Suppressor macrophage treated with lipopolysaccharide for 1 hour (primary cell): Measurements from ENCODE around the gene FZD2.
A peak's percentile ranks its signal among the peaks of the same experiment; 100 is the strongest.
"Not testable (repeated sequence)": the region's sequence is repeated elsewhere in the genome, so short reads cannot be mapped to it uniquely, and the experiment has no call there.

Source experiments
- DNase-seq, 3 donors: peaks; one replicate each; pipeline ENCODE4 v3.0.0-alpha.2; 2020 to 2022

FZD2 gene

DNA sequence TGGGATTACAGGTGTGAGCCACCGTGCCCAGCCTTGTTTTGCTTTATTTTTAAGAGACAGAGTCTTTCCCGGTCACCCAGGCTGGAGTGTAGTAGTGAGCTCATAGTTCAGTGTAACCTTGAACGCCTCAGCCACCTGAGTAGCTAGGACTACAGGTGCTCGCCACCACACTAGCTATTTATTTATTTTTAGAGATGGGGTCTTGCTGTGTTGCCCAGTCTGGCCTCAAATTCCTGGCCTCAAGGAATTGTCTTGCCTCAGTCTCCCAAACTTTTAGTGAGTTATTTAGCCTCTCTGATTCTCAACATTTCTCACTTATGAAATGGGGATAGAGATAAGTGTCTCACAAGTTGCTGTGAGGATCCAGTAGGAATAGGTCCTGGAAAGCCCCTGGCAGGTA, 21.7 kb downstream of the FZD2 start:
- no peak for DNase-seq

GRCh38 chr17:44581868-44582267, 24.6 kb downstream of the FZD2 start:
- peak in 1 of 3 donors; percentile 31 for DNase-seq

- no peak for DNase-seq
These were observed 27.2 kb downstream of the FZD2 start for GRCh38 chr17:44584443-44584842.

DNA sequence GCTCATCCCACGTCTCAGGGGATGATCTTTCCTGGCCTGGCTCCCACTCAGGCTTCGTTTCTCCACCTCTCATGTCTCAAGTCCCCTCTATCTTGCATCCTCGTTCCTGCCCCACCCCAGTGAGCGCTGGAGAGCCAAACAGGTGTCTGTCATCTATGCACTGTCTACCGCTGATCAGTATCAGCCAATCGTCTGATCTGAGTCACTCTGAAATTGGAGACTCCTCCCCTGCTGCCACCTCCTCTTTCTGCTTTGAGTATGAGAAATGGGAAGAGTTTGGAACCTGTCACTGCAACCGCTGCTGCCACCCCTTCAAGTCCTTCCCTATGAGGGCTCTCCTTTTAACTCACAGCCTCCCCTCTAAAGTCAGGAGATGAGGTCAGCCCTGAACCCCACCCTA, 28.0 kb downstream of the FZD2 start:
- DNase-seq: no peak

DNA sequence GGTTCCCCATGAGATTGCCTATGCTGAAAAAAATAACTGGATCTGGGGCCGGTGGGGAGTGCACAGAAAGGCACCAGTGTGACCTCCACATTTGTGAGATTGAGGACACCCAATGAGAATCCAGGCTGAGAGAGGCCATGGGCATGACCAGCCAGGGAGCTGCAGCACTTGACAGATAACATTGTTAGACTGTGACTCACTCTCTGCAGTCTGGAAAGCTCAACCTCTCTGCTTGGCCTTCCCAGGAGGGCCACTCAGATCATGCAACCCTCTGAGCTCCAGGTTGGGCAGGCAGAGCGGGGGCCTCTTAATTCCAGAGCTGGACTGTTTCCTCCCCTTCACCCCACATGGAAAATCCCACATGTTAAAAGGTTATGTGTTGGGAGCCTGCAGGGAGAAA, 30.1 kb downstream of the FZD2 start:
- no peak for DNase-seq

DNA sequence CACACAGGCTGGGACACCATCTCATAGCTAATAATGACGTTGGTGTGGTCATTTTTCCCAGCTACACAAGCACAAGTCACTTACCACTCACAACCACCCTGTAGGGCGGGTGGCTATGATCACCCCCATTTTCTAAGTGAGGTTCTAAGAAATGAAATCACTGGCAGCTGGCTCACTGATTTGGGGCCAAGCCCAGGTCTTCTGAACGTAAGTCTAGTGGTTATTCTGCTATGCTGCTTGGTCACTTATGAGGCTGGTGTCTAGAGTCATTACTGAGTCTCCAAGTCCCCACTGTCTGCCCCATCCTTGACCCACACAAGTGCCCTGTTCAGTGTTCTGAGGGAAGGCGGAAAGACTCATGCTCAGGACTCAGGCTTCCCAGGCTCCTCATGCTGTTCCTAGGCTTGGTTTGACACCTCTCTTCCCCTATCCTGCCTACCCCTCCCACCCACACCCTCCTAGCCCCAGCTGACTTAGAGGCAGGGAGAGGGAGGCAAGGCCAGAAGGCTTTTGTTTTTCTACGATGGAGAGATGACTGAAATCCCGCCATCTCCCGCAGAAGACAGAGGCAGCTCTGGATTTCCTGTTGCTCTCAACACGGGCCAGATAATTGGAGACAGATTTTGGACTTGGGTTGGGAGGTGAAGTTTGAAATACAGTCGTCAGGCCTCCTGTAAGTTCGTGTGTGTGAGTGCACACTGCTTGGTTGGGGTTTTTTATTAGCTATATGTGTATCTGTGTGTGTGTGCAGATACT, 32.2 kb downstream of the FZD2 start:
- no peak for DNase-seq

GRCh38 chr17:44590072-44590462, 32.8 kb downstream of the FZD2 start:
- DNase-seq: not testable (repeated sequence)

DNA sequence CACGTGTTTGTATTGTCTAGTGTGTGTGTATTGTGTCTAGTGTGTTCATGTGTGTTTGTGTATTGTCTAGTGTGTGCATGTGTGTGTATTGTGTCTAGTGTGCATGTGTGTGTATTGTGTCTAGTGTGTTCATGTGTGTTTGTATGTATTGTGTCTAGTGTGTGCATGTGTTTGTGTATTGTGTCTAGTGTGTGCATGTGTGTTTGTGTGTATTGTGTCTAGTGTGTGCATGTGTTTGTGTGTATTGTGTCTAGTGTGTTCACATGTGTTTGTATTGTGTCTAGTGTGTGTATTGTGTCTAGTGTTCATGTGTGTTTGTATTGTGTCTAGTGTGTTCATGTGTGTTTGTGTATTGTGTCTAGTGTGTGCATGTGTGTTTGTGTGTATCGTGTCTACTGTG, 33.5 kb downstream of the FZD2 start:
- DNase-seq: not testable (repeated sequence)

DNA sequence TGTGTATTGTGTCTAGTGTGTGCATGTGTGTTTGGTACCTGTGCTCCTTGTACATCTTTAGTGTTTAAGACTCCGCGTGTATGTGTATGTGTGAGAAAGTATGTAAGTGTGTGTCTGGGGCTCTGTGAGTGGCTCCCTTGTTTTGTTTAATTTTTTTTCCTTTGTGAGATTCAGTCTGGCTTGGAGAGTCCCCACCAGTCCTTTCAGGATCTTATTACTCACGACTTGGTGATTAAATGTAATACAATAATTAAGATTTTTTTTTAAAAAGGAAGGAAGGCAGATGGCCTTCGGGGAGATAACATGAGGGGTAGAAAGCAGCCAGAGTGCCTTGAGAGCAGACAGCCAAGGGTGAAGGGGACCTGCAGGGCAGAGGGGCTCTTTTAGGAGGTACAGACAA, 33.9 kb downstream of the FZD2 start:
- DNase-seq: no peak

DNA sequence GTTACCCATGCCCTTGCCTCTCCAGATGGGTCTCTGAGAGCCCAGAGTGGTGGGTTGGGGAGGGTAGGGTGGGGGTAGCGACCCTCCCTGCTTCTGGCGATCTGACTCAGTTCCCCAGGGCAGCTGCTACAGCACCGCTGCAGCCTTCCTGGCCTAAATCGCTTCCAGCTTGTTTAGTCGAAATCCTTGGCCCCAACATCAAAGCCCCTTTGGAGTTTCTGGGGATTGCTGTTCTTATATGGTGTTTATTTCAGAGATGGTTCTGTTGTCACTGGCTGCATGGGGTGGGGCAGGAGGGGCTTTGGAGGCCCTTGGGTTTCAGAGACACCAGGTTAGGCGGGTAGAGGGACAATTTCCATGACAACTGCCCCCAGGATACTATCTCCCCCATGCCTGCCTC, 35.9 kb downstream of the FZD2 start:
- DNase-seq: no peak

GRCh38 chr17:44595216-44595775, 38.0 kb downstream of the FZD2 start:
- peak in 1 of 3 donors; percentile 11 for DNase-seq

DNA sequence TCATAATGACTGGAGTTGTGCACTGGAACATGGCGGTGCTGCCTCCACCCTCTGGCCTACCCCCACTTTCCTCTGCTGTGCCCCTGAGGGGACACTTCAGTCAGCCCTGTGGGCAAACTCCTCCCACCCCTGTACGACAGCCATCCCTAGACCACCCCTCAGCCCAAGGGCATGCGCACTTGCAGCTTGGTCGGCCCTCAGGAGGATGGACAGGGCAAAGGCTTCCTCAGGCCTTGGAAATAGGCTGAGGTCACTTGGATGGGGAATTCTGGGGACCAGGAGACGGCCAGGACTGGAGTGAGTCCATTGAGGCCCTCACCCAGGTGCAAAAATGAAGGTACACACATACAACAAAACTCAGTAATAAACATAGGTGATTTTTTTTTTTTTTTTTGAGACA, 41.0 kb downstream of the FZD2 start:
- DNase-seq: no peak

DNA sequence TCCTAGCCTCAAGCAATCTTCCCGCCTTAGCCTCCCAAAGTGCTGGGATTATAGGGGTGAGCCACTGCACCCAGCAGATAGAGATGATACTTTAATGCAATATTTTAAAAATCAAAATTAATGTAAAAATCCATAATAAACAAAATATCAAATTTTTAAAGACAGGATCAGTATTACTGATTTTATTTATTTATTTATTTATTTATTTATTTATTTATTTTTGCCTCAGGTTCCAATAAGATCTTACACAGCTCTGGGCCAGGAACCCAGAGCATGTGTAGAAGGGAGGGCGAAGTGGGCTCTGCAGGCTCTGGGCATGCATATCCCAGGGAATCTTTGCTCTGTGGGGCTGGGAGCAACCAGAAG, 41.6 kb downstream of the FZD2 start:
- no peak for DNase-seq

GRCh38 chr17:44599298-44600175, 42.3 kb downstream of the FZD2 start:
- DNase-seq: no peak

GRCh38 chr17:44601539-44601938, 44.3 kb downstream of the FZD2 start:
- no peak for DNase-seq

GRCh38 chr17:44601973-44602372, 44.7 kb downstream of the FZD2 start:
- no peak for DNase-seq

GRCh38 chr17:44602390-44602789, 45.1 kb downstream of the FZD2 start:
- DNase-seq: no peak

- DNase-seq: no peak
These were observed 45.7 kb downstream of the FZD2 start for GRCh38 chr17:44602970-44603369.

- no peak for DNase-seq
These were observed 47.0 kb downstream of the FZD2 start for GRCh38 chr17:44604116-44604761.

DNA sequence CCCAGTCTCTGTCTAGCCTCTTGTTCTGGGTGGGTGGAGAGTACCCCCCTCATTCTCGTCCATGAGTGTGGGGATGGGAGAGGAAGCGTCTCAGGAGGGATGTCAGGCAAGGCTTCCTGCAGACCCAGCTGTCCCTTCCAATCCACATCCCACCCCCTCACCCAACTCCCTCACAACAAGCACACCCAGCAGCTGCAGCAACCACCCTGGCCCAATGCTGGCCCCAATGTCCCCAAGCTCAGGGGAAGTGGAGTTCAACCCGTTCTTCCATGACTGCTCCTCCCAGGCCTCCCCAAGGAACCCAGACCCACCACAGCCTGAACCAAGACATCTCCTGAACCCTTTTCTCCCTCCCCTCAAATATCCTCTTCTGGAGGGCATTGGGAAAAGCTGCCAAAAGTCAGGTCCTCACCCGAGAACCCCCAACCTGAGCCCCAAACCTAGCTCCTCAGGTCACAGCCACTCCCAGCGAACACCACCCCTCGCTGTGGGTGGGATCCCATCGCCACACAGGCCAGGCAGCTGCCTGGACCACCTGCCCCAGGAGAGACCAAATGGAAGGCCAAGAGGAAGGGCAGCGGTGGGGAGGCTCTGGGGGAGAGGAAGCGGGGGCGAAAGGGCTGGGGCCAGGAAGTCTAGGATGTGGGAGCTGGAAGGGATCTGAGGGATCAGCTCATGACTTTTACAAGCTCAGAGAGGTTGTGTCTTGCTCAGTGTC, 47.6 kb downstream of the FZD2 start:
- DNase-seq: no peak

DNA sequence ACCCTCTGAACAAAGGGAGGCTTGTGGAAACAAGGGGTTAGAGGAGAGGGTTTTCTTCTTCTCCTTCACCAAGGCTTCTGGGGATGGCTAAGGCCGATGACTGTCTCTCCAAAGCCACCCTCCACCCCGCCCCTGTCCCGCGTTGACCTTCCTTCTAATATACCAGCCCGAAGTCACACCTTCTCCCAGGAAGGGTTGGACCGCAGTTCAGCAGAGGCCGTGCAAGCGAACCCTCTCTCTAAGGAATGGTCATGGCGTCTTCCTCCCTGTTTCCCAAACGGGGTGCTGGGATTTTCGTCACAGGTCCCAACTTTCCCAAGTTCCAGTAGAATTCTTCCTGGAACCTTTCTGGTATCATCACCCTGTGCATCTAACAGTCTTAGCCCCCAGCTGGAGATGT, 49.4 kb downstream of the FZD2 start:
- no peak for DNase-seq

GRCh38 chr17:44607836-44608690, 50.8 kb downstream of the FZD2 start:
- DNase-seq: no peak
